GM06990 (cell line): ENCODE results near the gene TGM1.
A peak's percentile ranks its signal among the peaks of the same experiment; 100 is the strongest.
"Not testable (repeated sequence)": the region's sequence is repeated elsewhere in the genome, so short reads cannot be mapped to it uniquely, and the experiment has no call there.

Source experiments
- DNase-seq: peaks from one replicate; pipeline ENCODE4 v3.0.0-alpha.2; 2011; ENCODE audit not compliant: insufficient read length; ENCODE audit errors: extremely low read depth
- H3K27me3 ChIP-seq: replicated peaks from 2 replicates; pipeline ENCODE4 v1.6.0; 2011; ENCODE audit warnings: low read length; ENCODE audit not compliant: control insufficient read depth, insufficient read depth
- H3K36me3 ChIP-seq: 2 replicates; pipeline ENCODE4 v1.5.1; 2011; ENCODE audit warnings: low read length; ENCODE audit not compliant: control insufficient read depth, insufficient read depth
- H3K4me3 ChIP-seq: replicated peaks from 2 replicates; pipeline ENCODE4 v1.5.1; 2011; ENCODE audit warnings: low read depth, mild to moderate bottlenecking, control low read depth, low read length
- TF ChIP-seq, protein P1 (sequence below): IDR thresholded peaks from 2 replicates; pipeline ENCODE4 v1.5.1; 2011; ENCODE audit warnings: low read length, control low read depth, mild to moderate bottlenecking, inconsistent platforms; ENCODE audit not compliant: insufficient read depth, poor library complexity, severe bottlenecking

TGM1 gene

GRCh38 chr14:24247422-24247821, 15.6 kb downstream of the TGM1 start:
- no peak for DNase-seq
- no peaks in the 10 kb centered on the region for H3K27me3 ChIP-seq
- no peak overlapping the region for H3K4me3 ChIP-seq
- TF ChIP-seq, protein P1, sequence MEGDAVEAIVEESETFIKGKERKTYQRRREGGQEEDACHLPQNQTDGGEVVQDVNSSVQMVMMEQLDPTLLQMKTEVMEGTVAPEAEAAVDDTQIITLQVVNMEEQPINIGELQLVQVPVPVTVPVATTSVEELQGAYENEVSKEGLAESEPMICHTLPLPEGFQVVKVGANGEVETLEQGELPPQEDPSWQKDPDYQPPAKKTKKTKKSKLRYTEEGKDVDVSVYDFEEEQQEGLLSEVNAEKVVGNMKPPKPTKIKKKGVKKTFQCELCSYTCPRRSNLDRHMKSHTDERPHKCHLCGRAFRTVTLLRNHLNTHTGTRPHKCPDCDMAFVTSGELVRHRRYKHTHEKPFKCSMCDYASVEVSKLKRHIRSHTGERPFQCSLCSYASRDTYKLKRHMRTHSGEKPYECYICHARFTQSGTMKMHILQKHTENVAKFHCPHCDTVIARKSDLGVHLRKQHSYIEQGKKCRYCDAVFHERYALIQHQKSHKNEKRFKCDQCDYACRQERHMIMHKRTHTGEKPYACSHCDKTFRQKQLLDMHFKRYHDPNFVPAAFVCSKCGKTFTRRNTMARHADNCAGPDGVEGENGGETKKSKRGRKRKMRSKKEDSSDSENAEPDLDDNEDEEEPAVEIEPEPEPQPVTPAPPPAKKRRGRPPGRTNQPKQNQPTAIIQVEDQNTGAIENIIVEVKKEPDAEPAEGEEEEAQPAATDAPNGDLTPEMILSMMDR: no peak
- no peaks in the 10 kb centered on the region; the same call in 1 of the 2 replicates for H3K36me3 ChIP-seq

- Histone ChIP-seq H3K27me3 (no peaks in the 10 kb centered on the region), H3K4me3 (no peak overlapping the region), H3K36me3 (no peaks in the 10 kb centered on the region)
- DNase-seq: peak; percentile 42
- TF ChIP-seq, protein P1: no peak
Measured at GRCh38 chr14:24246765-24247212, 16.2 kb downstream of the TGM1 start.

DNA sequence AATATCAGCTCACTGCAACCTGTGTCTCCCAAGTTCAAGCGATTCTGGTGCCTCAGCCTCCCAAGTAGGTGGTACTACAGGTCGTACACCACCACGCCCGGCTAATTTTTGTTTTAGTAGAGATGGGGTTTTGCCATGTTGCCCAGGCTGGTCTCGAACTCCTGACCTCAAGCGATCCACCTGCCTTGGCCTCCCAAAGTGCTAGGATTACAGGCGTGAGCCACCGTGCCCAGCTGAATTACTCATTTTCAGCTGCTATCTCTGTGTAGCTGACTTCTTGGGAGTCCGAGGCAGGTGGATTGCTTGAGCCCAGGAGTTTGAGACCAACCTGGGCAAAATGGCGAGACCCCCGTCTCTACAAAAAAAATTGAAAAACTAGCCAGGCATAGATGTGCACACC, 17.6 kb downstream of the TGM1 start:
- not testable (repeated sequence) for DNase-seq, H3K4me3 ChIP-seq, H3K27me3 ChIP-seq, H3K36me3 ChIP-seq

DNA sequence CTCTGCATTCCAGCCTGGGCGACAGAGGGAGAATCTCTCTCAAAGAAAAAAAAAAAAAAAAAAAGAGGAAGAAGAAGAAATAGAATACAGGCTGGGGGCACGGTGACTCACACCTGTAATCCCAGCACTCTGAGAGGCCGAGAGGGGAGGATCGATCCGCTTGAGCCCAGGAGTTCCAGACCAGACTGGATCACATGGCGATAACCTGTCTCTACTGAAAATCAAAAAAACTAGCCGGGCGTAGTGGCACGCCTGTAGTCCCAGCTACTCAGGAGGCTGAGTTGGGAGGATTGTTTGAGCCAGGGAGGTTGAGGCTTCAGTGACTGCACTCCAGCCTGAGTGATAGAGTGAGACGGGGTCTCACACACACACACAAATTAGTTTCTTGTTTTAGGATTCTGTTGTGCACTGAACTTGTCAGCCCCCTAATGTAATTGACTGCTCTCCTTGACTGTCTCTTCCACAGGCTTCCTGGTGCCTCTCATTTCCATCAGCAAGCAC, 19.6 kb downstream of the TGM1 start:
- H3K27me3 ChIP-seq: no peaks in the 10 kb centered on the region
- TF ChIP-seq, protein P1: no peak
- peak; percentile 52 for DNase-seq
- H3K4me3 ChIP-seq: peak overlapping the region; percentile 73
- H3K36me3 ChIP-seq: peaks cover 21% of the 10 kb centered on the region

DNA sequence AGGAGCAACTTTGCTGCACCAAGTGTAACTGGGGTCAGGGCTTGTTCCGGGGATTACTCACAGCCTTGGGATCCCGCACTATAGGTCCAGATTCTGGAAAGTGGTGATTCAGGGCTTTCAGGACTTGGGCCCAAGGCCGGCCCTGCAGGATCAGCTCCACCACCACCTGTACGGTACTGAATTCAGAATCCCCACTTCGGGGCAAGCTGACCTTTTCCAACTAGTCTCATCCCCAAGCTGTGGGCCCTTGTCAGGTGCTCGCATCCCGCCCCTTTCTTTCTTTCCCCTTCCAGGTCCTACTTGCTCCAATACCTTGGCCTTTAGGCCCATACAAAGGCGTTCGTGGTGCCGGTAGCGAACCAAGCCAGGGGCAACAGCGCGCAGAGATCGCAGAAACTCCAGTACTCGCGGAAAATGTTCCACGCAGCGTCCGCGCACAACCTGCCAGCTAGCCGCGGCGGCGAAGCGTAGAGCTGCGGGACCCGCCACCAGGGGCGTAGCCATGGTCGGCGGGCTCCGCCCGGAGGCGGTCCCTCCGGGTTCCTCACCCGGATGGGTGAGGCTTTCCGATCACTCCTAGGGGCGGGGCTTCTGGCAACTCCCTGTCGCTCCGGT, 21.0 kb downstream of the TGM1 start:
- H3K27me3 ChIP-seq: no peaks in the 10 kb centered on the region
- TF ChIP-seq, protein P1: peak; percentile 25
- peak overlapping the region; percentile 73 for H3K4me3 ChIP-seq
- DNase-seq: peak; percentile 96
- peaks cover 32% of the 10 kb centered on the region for H3K36me3 ChIP-seq

DNA sequence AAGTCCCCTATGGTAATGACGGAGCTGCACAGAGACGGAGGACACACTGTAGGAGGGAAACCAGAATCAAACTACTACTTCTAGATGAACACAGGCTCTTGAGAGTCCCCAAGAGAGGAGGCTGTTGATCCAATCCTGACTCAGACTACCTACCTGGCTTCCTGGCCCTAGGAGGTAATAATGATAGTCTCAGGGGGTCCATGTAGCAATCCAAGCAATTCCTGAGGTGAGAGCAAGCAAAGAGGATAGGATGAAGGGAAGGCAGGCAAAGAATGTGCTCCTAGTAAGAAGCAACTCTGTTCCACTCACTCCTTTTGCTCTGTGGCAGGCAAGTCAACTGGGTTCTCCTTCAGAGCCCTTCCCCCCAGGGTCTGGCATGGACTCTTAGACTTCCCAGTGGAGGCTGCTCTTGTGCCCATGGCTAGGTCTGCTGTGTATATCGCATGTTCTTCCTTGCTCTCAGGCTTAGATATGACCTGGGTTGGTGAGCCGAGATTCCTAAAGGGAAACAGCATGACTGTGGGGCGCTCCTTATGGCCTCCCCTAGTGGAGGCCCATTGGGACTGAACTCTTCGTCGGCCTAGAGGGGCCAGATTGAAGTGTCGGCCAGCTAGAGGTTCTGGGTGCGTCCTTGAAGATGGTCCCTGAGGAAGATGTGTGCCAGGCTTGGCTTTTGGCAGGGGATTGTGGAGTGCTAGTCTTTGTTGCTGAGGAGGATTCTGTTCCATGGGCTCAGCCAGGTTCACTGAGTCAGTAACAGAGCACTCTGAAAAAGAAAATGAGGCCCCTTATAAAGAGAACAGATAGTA, 22.7 kb downstream of the TGM1 start:
- Histone ChIP-seq H3K27me3 (no peaks in the 10 kb centered on the region), H3K4me3 (no peak overlapping the region), H3K36me3 (peaks cover 42% of the 10 kb centered on the region)
- no peak for DNase-seq
- TF ChIP-seq, protein P1: no peak
